Cardiac muscle cell (in vitro differentiated cells and primary cell): ENCODE measurements around the gene KRTAP4-6. TPM values are rescaled to one million over a fixed set of nuclear protein-coding genes. Genes with fewer than 3 reads are reported as not detected.
"Not testable (repeated sequence)": the region's sequence is repeated elsewhere in the genome, so short reads cannot be mapped to it uniquely, and the experiment has no call there.

Experiments
- DNase-seq, 2 donors: peaks; one replicate each; pipeline versions ENCODE4 v3.0.0 to v3.0.0-alpha.2; 2010 to 2017; ENCODE audit warnings: low read depth in 1 of 2, low spot score in 1 of 2
- H3K27ac ChIP-seq: fragments of 200-600 bp; sonication (generic); 2 replicates; pipeline ENCODE4 v1.5.1; 2016
- H3K27me3 ChIP-seq: fragments of 200-600 bp; sonication (generic); 2 replicates; pipeline ENCODE4 v1.6.0; 2016; ENCODE audit warnings: control low read depth
- H3K36me3 ChIP-seq: fragments of 200-600 bp; sonication (generic); 2 replicates; pipeline ENCODE4 v1.5.1; 2016; ENCODE audit warnings: control low read depth
- H3K4me1 ChIP-seq: fragments of 200-600 bp; sonication (generic); 2 replicates; pipeline ENCODE4 v1.8.1; 2017; ENCODE audit warnings: low read depth, mild to moderate bottlenecking, mixed run types
- H3K4me3 ChIP-seq: fragments of 200-600 bp; sonication (generic); 2 replicates; pipeline ENCODE4 v1.5.1; 2016; ENCODE audit warnings: mild to moderate bottlenecking
- H3K9me3 ChIP-seq: fragments of 200-600 bp; sonication (generic); 2 replicates; pipeline ENCODE4 v1.5.1; 2017; ENCODE audit warnings: low read depth, mild to moderate bottlenecking, control low read depth
- CTCF ChIP-seq: IDR thresholded peaks from 2 replicates; pipeline ENCODE4 v1.5.1; 2012; ENCODE audit warnings: low read depth, mild to moderate bottlenecking, low read length
- polyA plus RNA-seq: library from polyadenylated mRNA; unstranded; fragments of >200 nt; fragmentation: Nextera tagmentation; extraction: Ambion mirVana; gene quantifications from 2 replicates; pipeline ENCODE4 v1.2.1, GENCODE V29; 2016
- total RNA-seq: library from RNA; depleted of rRNA; stranded (reverse); fragments of >200 nt; gene quantifications from 2 replicates; pipeline ENCODE4 v1.2.3, GENCODE V29; 2016

The KRTAP4-6 gene
- total and polyA plus RNA-seq, 2 experiments from 2014 or later = not detected

- Histone ChIP-seq H3K9me3 (no peaks in the 10 kb centered on the region), H3K4me1 (no peaks in the 10 kb centered on the region), H3K4me3 (no peak overlapping the region), H3K27me3 (peaks cover 5% of the 10 kb centered on the region), H3K36me3 (no peaks in the 10 kb centered on the region), H3K27ac (no peak overlapping the region)
- DNase-seq = no peak
- TF ChIP-seq CTCF = no peak
Measured at GRCh38 chr17:41144846-41145245, 4.5 kb upstream of the KRTAP4-6 start.

GRCh38 chr17:41141361-41141760 is 1.0 kb upstream of the KRTAP4-6 start:
- Histone ChIP-seq H3K36me3 (no peaks in the 10 kb centered on the region), H3K9me3 (no peaks in the 10 kb centered on the region), H3K27ac (no peak overlapping the region), H3K27me3 (no peaks in the 10 kb centered on the region), H3K4me1 (no peaks in the 10 kb centered on the region), H3K4me3 (no peak overlapping the region)
- no peak for DNase-seq
- no peak for TF ChIP-seq CTCF

- not testable (repeated sequence) for H3K27ac ChIP-seq, H3K27me3 ChIP-seq, H3K36me3 ChIP-seq, H3K4me3 ChIP-seq, DNase-seq, H3K4me1 ChIP-seq, H3K9me3 ChIP-seq
Measured at GRCh38 chr17:41139865-41140264, 479 bp downstream of the KRTAP4-6 start.

GRCh38 chr17:41133880-41134735 is 6.2 kb downstream of the KRTAP4-6 start:
- H3K27ac ChIP-seq = no peak overlapping the region
- H3K9me3 ChIP-seq = no peaks in the 10 kb centered on the region
- TF ChIP-seq CTCF = no peak
- no peak overlapping the region for H3K4me3 ChIP-seq
- DNase-seq = no peak
- no peaks in the 10 kb centered on the region for H3K27me3 ChIP-seq
- no peaks in the 10 kb centered on the region for H3K4me1 ChIP-seq
- H3K36me3 ChIP-seq = no peaks in the 10 kb centered on the region

GRCh38 chr17:41131979-41132378 is 8.4 kb downstream of the KRTAP4-6 start:
- no peak overlapping the region for H3K27ac ChIP-seq
- no peak for TF ChIP-seq CTCF
- H3K36me3 ChIP-seq = no peaks in the 10 kb centered on the region
- H3K9me3 ChIP-seq = no peaks in the 10 kb centered on the region
- H3K27me3 ChIP-seq = no peaks in the 10 kb centered on the region
- no peaks in the 10 kb centered on the region for H3K4me1 ChIP-seq
- no peak for DNase-seq
- no peak overlapping the region for H3K4me3 ChIP-seq

- DNase-seq = no peak
- Histone ChIP-seq H3K27ac (no peak overlapping the region), H3K4me1 (no peaks in the 10 kb centered on the region)
Measured at GRCh38 chr17:41127371-41127770, 13.0 kb downstream of the KRTAP4-6 start.

More at GRCh38 chr17:41127371-41127770, 13.0 kb downstream of the KRTAP4-6 start:
- Histone ChIP-seq H3K9me3 (no peaks in the 10 kb centered on the region), H3K4me3 (no peak overlapping the region), H3K36me3 (no peaks in the 10 kb centered on the region), H3K27me3 (no peaks in the 10 kb centered on the region)
- TF ChIP-seq CTCF = no peak
